Stimulated activated naive B cell treated with anti-CD40 and anti-IgM and Interleukin-4, amounts not matched to agents 10 μg/mL and 1 μg/mL and 100 μg/mL, for 72 hours (primary cell): ENCODE data around the gene RGMB.

Experiments used
- ATAC-seq, 2 donors: fragments of 150-1000 bp; cut with Tn5 transposase; replicated peaks; 2 replicates each; pipeline ENCODE4 v1.10.0; 2021; ENCODE audit warnings: moderate library complexity in 1 of 2
- DNase-seq: peaks from one replicate; pipeline ENCODE4 v3.0.0; 2021
- H3K27ac Mint-ChIP-seq: one replicate; pipeline ENCODE4 v1.8.0; 2022; ENCODE audit warnings: mild to moderate bottlenecking, mixed read lengths
- H3K27me3 Mint-ChIP-seq, 2 donors: one replicate each; pipeline ENCODE4 v1.8.0; 2022; ENCODE audit warnings: mixed read lengths in 2 of 2
- H3K36me3 Mint-ChIP-seq, 2 donors: one replicate each; pipeline ENCODE4 v1.8.0; 2022; ENCODE audit warnings: mixed read lengths in 2 of 2, mild to moderate bottlenecking in 1 of 2
- H3K4me1 Mint-ChIP-seq, 2 donors: one replicate each; pipeline ENCODE4 v1.8.0; 2022; ENCODE audit warnings: mixed read lengths in 2 of 2, mild to moderate bottlenecking in 1 of 2
- H3K4me3 Mint-ChIP-seq, 2 donors: one replicate each; pipeline ENCODE4 v1.8.0; 2022; ENCODE audit warnings: mild to moderate bottlenecking in 2 of 2, mixed read lengths in 2 of 2, moderate library complexity in 1 of 2
- H3K9me3 Mint-ChIP-seq, 2 donors: one replicate each; pipeline ENCODE4 v1.8.0; 2022; ENCODE audit warnings: mixed read lengths in 2 of 2, mild to moderate bottlenecking in 1 of 2

RGMB gene

DNA sequence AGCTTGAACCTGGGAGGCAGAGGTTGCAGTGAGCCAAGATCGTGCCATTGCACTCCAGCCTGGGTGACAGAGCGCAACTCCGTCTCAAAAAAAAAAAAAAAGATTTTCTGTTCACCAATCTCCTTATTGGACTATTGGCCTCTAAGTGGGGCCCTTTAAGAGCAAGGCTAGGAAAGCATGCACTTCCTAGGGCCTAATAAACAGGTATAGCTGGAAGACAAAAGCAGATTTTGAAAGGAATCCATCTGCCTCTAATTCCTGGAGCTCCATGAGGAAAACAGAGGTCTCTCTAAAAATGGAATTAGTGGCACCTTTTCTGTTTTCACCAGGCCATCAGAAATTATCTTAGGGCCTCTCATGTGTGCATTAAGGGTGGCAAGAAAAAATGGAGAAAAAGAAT, 70.0 kb downstream of the RGMB start:
- peaks cover 0 to 2% of the 10 kb centered on the region in 2 donors for H3K9me3 Mint-ChIP-seq
- ATAC-seq (no peak), DNase-seq (no peak)
- H3K4me1 Mint-ChIP-seq, result no peaks in the 10 kb centered on the region
- no peaks in the 10 kb centered on the region for H3K27me3 Mint-ChIP-seq
- no peak overlapping the region for H3K4me3 Mint-ChIP-seq
- H3K36me3 Mint-ChIP-seq, result no peaks in the 10 kb centered on the region
- no peak overlapping the region for H3K27ac Mint-ChIP-seq

DNA sequence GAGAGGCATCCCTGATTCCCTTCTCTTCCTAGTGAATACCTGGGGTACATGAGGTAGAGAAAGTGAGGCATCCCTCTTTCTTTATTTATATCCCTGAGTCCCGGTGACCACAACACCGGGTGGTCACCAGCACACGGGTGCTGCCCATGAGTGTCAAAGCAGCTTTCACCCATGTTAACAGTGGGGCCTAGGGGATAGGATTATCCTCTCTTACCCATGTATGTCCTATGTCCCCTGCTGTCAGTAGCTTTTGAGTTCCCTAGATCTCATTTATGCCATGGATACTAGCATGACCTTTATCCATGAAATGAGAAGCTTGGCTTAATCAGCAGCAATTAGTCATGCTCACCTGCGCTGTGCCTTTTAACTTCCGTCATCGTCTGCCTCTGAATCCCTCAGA, 71.4 kb downstream of the RGMB start:
- DNase-seq (no peak), ATAC-seq (no peak)
- Mint-ChIP-seq H3K27ac (no peak overlapping the region), H3K9me3 (peaks cover 0 to 2% of the 10 kb centered on the region in 2 donors), H3K4me1 (no peaks in the 10 kb centered on the region), H3K36me3 (no peaks in the 10 kb centered on the region), H3K27me3 (no peaks in the 10 kb centered on the region), H3K4me3 (no peak overlapping the region)

- no peak for DNase-seq
- Mint-ChIP-seq H3K36me3 (no peaks in the 10 kb centered on the region), H3K27me3 (no peaks in the 10 kb centered on the region), H3K4me1 (no peaks in the 10 kb centered on the region), H3K9me3 (peaks cover 0 to 2% of the 10 kb centered on the region in 2 donors), H3K4me3 (no peak overlapping the region), H3K27ac (no peak overlapping the region)
- no peak for ATAC-seq
These were observed 72.4 kb downstream of the RGMB start for GRCh38 chr5:98845878-98846277.
